HG02884 (cell line): ENCODE measurements around the gene NSG2.

Experiments
- ATAC-seq: cut with Tn5 transposase; IDR thresholded peaks from one replicate; pipeline ENCODE4 v1.9.1; 2021; ENCODE audit warnings: mild to moderate bottlenecking, moderate library complexity; ENCODE audit not compliant: unreplicated experiment

NSG2 gene

GRCh38 chr5:174058433-174059122 is 13.1 kb downstream of the NSG2 start:
- ATAC-seq, result no peak

- no peak for ATAC-seq
These were observed 13.7 kb downstream of the NSG2 start for GRCh38 chr5:174059247-174059646.

- no peak for ATAC-seq
These were observed 17.7 kb downstream of the NSG2 start for GRCh38 chr5:174063082-174063756.

GRCh38 chr5:174064171-174064570 is 18.7 kb downstream of the NSG2 start:
- ATAC-seq, result no peak

GRCh38 chr5:174065528-174066197 is 20.2 kb downstream of the NSG2 start:
- no peak for ATAC-seq

GRCh38 chr5:174067499-174067898 is 22.0 kb downstream of the NSG2 start:
- no peak for ATAC-seq

GRCh38 chr5:174071484-174071883 is 26.0 kb downstream of the NSG2 start:
- no peak for ATAC-seq

GRCh38 chr5:174073122-174073660 is 27.7 kb downstream of the NSG2 start:
- ATAC-seq, result no peak

GRCh38 chr5:174074369-174074768 is 28.9 kb downstream of the NSG2 start:
- no peak for ATAC-seq

- ATAC-seq, result no peak
These were observed 32.9 kb downstream of the NSG2 start for GRCh38 chr5:174078416-174078815.

GRCh38 chr5:174082286-174082685 is 36.8 kb downstream of the NSG2 start:
- ATAC-seq, result no peak

- ATAC-seq, result no peak
These were observed 37.7 kb downstream of the NSG2 start for GRCh38 chr5:174083056-174083827.

GRCh38 chr5:174084691-174085154 is 39.2 kb downstream of the NSG2 start:
- ATAC-seq, result no peak

GRCh38 chr5:174086751-174087150 is 41.2 kb downstream of the NSG2 start:
- ATAC-seq, result no peak

GRCh38 chr5:174087783-174088182 is 42.3 kb downstream of the NSG2 start:
- no peak for ATAC-seq

GRCh38 chr5:174090129-174090528 is 44.6 kb downstream of the NSG2 start:
- no peak for ATAC-seq

GRCh38 chr5:174093123-174093522 is 47.6 kb downstream of the NSG2 start:
- ATAC-seq, result no peak

- no peak for ATAC-seq
These were observed 49.5 kb downstream of the NSG2 start for GRCh38 chr5:174094857-174095606.

GRCh38 chr5:174096619-174097018 is 51.1 kb downstream of the NSG2 start:
- no peak for ATAC-seq

GRCh38 chr5:174097486-174098185 is 52.1 kb downstream of the NSG2 start:
- ATAC-seq, result no peak
